Stimulated activated CD4-positive, alpha-beta T cell treated with anti-CD3 and anti-CD28 coated beads, TNF-alpha, amount 100 ng/mL, for 48 hours (primary cell): Measurements from ENCODE around the gene DPT.

Source experiments
- DNase-seq, 3 donors: peaks; one replicate each; pipeline ENCODE4 v3.0.0-alpha.2; 2020; ENCODE audit warnings: low read depth in 3 of 3

Gene DPT

DNA sequence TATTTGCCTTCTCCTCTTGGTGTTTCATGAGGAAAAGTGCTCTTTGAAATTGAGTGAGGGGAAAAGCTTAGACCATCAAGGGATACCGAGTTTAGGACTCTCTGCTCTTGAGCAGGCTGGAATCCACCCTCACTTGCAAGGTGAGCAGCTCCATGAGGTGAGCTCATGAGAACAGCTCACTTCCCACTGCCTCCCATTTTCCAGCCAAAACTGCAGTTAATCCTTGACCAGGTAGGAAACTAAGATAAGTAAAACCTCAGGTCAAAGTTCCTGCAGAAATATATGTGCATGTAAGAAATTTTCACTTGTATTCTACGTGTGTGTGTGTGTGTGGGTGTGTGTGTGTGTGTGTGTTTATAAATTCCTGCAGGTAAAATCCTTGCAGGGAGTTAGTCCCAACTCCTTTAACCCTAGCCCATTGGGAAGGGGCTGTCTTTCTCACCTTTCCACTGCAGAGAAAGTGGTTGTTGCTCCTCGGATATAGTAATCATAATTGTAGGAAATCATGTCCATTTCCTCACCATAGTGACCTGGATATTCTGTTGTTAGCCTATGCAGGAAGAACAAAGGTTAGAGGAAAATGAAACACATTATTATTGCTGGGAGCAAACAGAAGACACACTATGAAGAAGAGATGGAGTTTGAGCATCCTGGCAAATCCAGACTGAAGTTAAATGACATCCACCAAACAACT, 28.3 kb downstream of the DPT start:
- no peak for DNase-seq

- no peak for DNase-seq
Measured at GRCh38 chr1:168698453-168698852, 30.6 kb downstream of the DPT start.

GRCh38 chr1:168697356-168698126, 31.5 kb downstream of the DPT start:
- no peak for DNase-seq

- DNase-seq: no peak
Measured at GRCh38 chr1:168696125-168696760, 32.8 kb downstream of the DPT start.

- DNase-seq: no peak
Measured at GRCh38 chr1:168693872-168694238, 35.2 kb downstream of the DPT start.

DNA sequence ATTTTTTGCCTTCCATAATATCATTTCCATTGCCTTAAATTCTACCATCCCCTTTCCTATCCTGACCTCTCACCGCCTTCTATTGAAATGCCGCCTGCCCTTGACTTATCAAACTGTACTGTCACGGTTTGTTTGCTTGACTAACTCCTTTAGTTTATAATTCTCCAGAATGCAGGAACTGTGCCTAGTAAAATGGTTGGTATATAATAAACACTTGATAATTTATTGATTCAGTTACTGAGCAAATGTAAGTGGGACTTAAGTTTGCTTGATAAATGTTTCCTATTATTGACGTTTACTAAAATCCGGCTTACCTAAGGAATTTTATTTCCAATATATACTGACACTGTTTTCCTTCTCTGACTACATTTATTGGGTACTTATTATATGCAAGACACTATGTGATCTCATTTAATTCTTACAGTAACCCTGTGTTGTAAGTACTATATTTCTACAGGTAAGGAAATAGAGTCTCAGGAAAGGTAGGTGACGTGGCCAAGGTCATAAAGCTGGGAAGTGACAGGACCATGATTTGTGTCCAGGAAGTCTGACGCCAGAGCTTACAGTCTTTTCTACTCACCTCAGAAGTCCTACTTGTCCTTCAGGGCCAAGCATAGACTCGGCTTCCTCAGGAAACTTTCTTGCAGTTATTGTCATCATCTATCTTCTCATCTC, 35.7 kb downstream of the DPT start:
- no peak for DNase-seq

DNA sequence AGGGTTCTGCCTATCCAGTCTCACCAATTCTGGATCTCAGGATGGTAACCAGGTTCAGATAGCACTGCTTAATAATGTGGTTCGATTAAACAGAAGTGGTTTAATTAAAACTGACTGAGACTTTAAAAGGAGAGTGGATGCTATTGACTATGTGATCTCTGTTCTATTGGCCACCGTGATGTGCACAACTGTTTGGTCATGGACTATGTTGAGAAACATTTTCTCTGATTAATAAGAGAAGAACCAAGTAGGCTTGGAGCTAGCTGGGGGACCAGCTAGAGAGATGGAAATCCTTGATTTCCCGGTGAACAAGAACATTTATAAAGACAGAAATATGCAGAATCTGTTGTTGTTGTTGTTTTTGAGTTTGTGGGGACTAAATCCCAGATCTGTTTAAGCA, 36.5 kb downstream of the DPT start:
- DNase-seq: no peak

GRCh38 chr1:168691541-168691940, 37.5 kb downstream of the DPT start:
- no peak for DNase-seq

DNA sequence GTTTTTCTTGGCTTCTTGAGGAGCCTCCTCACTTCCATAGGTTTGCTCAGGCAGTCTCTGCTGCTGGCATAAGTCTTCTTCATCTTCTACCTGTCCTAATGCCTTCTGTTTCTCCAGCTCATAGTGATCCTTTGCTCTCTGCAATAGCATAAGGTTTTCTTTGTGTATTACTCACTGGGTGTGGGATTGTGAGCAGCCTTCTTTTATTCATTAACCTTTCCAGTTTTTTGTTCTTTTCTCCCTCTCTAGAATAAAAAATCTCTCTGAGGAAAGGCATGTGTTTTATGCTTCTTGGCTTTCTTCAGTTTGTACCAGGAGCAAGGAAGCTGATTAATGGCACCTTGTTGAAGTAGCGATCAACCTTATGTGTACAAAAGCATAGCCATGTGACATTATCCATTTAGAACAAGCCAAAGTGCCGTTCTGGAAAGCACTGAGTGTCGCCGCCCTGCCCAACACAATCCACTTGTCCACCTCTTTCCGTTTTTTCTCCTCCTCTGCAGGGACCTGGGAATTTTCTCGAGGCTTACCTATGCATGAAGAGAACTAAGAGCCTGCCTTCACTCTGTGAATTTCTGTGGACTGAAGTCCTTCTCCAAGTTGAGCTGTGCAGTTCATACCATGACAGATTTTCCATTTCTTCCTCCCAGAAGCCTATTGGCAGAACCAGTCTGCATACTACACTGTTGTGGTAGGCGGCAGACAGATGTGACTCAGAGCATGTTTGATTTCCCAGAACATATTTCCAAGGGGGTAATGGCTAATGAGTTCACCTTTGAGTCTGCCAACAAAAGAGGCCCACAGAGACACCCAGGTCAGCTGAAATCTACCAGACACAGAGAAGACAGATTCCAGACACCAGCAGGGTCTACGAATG, 39.0 kb downstream of the DPT start:
- DNase-seq: no peak

GRCh38 chr1:168689327-168689657, 39.7 kb downstream of the DPT start:
- DNase-seq: no peak

DNA sequence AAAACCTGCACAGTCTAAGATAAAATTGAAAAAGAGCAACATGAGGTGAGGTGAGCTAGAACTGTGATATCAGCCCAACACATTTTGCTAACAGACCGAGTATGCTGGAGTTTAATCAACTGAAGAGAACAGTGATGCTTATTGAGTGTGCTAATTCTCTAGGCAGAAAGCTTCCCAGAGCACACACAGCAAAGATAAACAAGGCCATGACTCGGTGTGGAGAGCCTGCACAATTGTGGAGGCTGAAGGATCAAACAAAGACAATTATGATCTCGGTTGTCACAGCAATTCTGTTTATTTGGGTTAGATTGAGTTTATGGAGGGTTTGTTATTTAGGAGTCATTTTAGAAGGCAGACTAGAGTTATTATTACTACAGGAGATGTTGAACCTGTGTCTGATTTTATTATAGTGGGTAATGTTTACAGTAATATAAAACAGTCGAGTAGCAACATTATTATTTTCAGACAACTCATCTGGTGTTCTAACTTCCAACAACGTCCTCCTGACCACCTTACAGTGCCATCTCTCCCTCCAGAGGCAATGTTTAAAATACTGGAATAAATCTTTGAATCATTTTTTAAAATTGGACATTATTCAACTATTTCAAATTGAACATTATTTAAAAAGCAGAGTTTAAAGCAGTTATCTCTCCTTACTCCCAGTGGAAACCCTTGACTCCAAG, 40.2 kb downstream of the DPT start:
- no peak for DNase-seq

GRCh38 chr1:168687816-168688215, 41.2 kb downstream of the DPT start:
- DNase-seq: no peak

- no peak for DNase-seq
Measured at GRCh38 chr1:168686666-168687065, 42.3 kb downstream of the DPT start.

GRCh38 chr1:168683871-168684270, 45.1 kb downstream of the DPT start:
- DNase-seq: no peak

- DNase-seq: no peak
Measured at GRCh38 chr1:168676861-168677260, 52.1 kb downstream of the DPT start.

DNA sequence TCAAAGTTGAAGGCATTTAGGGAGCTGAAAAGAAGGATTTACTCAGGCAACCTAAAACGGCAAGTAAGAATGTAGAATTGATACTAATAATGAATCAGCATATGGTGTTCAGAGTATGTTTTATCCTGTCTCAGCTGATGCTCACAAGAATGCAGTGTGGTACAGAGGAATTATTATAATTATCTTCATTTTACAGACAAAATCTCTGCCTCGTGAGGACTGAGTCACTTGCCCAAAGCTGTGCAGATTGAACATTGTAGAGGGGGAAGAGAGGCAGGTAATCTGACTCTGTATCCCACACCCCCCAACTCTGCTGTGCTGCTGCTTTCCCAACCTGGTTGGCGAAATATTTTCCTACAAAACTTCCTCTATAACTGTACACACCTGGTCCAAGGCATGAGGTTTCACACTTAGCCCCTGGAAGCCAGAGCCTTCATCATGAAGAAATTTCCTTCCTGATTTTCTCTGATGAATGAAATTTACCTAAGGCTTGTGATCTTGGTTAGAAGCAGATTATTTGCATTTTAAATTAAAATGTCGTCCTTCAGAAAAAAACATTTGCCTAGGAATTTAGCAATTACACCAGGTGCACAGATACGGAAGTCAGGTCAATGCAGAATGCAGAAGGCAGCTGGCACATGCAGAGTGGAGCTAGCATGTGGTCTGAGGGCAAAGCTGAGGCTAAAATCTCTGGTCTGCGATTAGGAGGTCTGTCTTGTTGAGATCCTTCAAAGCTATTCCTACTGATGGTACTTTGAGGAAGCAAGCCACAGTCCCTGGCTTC, 52.8 kb downstream of the DPT start:
- no peak for DNase-seq

DNA sequence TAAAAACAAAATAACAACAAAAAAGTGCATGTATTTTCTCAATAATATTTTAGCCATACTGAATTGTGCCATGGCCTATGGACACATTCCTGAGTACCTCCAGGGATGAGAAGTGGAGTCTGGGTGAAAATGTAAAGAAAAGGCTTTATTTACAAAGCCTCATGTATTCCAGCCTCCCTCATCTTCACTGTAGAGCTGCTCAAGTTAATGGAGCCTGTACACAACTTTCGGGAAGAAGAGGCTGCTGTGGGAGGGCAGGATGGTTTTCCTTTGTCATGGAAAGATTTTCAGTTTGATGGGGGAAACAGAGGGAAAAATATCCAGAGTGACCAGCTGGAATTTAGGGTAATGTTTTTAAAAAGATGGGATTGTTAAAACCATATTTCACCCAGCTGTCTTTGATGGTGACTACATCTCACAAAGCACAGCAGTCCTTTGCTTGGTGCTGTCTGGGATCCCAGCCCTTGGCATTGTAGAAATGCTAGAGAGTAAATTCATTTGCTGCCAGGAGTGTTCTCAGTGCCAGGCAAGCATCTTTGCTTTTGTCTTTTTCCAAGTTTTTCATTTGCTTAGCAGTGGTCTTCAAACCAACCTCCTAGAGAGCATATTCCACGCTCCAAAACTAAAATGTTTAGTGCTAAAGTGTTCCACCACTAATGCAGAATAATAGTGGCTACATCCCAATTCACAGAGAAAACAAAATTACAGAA, 54.9 kb downstream of the DPT start:
- no peak for DNase-seq

- no peak for DNase-seq
Measured at GRCh38 chr1:168672278-168672677, 56.7 kb downstream of the DPT start.

- DNase-seq: no peak
Measured at GRCh38 chr1:168671782-168672181, 57.2 kb downstream of the DPT start.

DNA sequence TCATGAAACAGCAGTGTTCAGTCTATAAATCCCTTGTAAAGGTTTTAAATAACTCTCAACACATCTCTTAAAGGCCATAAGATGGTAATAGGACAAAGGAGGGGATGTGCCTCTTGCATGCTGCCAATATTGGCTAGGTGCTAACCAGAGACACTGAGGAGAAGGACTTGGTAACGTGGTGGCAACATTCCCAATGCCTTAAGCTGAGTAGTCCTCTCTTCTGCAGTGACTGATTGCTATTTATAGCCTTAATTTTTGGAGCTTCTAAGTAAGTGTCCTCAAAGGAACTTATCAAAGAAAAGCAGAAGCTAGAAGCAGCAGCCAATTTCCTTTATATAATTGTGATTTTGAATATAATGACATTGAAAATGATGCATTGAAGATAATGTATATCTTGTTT, 63.0 kb downstream of the DPT start:
- DNase-seq: no peak
